Measurements from ENCODE around the gene CCT5.

DNA sequence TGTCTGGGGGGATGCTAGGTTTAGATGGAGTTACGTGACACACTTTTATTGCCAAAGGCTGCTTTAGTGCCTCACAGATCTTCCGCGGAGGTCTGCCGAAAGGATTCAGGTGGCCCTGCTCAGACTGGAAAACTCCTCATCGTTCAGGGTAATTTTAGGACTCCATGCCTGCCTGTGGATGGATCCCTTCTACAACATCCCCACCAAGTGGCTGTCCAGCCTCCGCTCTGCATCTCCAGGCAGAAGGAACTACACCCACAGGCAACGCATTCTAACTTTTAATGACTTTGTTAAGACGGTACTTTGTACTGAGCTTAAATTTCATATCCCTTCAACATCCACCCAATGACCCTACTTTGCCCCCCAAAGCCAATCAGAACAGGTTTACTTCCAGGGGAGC lies 29.8 kb upstream of the CCT5 start:
- no peak for TF ChIP-seq CTCF (IDR thresholded peaks at IDR 0.05; ENCODE audit: low read length)
- no peak for TF ChIP-seq EZH2 (IDR thresholded peaks at IDR 0.05; ENCODE audit: borderline replicate concordance, low read length)

All from OCI-LY1 (cell line).